Measurements from ENCODE around the gene P2RY2. TPM values are rescaled to one million over a fixed set of nuclear protein-coding genes. Genes with fewer than 3 reads are reported as not detected.

Gene P2RY2
- total and polyA plus RNA-seq, 12 donors: 7.1 to 37.5 (median 11.1) TPM

DNA sequence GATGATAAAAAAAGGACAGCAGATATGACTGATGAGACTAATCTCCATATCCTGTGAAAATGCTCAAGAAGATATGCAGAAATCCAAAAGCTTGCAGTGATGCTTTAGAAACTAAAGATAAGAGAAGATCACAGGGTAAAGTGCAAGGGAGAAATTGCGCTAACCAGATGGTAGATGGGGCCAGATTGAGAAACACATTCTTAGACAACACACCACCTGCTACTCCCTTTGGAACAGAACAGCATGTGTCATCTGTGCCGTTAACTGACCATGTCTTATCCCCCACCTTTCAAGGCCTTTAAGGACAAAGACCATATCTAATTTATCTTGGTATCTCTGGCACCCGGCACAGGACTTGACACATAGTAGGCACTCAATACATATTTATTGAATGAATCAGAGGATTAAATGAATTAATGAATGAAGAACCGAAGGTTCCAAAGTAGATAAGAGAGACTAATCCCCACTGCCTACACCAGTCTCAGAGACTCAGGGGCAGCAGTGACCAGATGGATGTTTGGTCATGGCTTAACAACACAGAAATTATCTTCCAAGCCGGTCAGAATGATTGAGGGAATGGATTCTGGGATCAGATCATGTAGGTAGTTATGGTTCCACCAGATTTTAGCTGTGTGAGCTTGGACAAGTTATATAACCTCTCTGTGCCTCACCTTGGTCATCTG lies 12.3 kb upstream of the P2RY2 start:
- Histone ChIP-seq H3K4me3 (no peak overlapping the region), H3K36me3 (no peaks in the 10 kb centered on the region), H3K27ac (no peak overlapping the region), H3K9me3 (no peaks in the 10 kb centered on the region), H3K4me1 (peaks cover 0 to 42% (median 0%) of the 10 kb centered on the region in 9 donors), H3K27me3 (no peaks in the 10 kb centered on the region)
- intact Hi-C loops (cut with DNase I): no loop called here
- DNase-seq (no peak), ATAC-seq (no peak)
- 85 to 90% methylated on average over 5 of the region's 5 CpGs for WGBS, 2 donors
- TF ChIP-seq, protein P1, sequence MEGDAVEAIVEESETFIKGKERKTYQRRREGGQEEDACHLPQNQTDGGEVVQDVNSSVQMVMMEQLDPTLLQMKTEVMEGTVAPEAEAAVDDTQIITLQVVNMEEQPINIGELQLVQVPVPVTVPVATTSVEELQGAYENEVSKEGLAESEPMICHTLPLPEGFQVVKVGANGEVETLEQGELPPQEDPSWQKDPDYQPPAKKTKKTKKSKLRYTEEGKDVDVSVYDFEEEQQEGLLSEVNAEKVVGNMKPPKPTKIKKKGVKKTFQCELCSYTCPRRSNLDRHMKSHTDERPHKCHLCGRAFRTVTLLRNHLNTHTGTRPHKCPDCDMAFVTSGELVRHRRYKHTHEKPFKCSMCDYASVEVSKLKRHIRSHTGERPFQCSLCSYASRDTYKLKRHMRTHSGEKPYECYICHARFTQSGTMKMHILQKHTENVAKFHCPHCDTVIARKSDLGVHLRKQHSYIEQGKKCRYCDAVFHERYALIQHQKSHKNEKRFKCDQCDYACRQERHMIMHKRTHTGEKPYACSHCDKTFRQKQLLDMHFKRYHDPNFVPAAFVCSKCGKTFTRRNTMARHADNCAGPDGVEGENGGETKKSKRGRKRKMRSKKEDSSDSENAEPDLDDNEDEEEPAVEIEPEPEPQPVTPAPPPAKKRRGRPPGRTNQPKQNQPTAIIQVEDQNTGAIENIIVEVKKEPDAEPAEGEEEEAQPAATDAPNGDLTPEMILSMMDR (IDR thresholded peaks at IDR 0.05): no peak

GRCh38 chr11:73206801-73207200 lies 11.3 kb upstream of the P2RY2 start:
- H3K27ac ChIP-seq: no peak overlapping the region
- intact Hi-C loops (cut with DNase I): no loop called here
- H3K27me3 ChIP-seq: no peaks in the 10 kb centered on the region
- H3K9me3 ChIP-seq: no peaks in the 10 kb centered on the region
- H3K4me3 ChIP-seq: no peak overlapping the region
- TF ChIP-seq, protein P1 (IDR thresholded peaks at IDR 0.05): no peak
- H3K36me3 ChIP-seq: no peaks in the 10 kb centered on the region
- 74 to 76% methylated on average over 2 of the region's 2 CpGs for WGBS, 2 donors
- no peak for ATAC-seq
- H3K4me1 ChIP-seq: peaks cover 0 to 32% (median 0%) of the 10 kb centered on the region in 9 donors
- no peak for DNase-seq

- ATAC-seq (no peak), DNase-seq (no peak)
- Histone ChIP-seq H3K4me3 (no peak overlapping the region), H3K4me1 (peaks cover 0 to 23% (median 4%) of the 10 kb centered on the region in 9 donors), H3K9me3 (no peaks in the 10 kb centered on the region), H3K36me3 (no peaks in the 10 kb centered on the region), H3K27ac (no peak overlapping the region), H3K27me3 (no peaks in the 10 kb centered on the region)
- TF ChIP-seq, protein P1 (IDR thresholded peaks at IDR 0.05): no peak
- intact Hi-C loops (cut with DNase I): no loop called here
- WGBS, 2 donors: 95% methylated on average over 2 of the region's 2 CpGs
Measured at GRCh38 chr11:73209892-73210291, 8.2 kb upstream of the P2RY2 start.

- Histone ChIP-seq H3K27ac (no peak overlapping the region), H3K36me3 (no peaks in the 10 kb centered on the region), H3K9me3 (no peaks in the 10 kb centered on the region), H3K4me1 (peaks cover 0 to 20% (median 4%) of the 10 kb centered on the region in 9 donors), H3K27me3 (no peaks in the 10 kb centered on the region), H3K4me3 (no peak overlapping the region)
- ATAC-seq (no peak), DNase-seq (no peak)
- TF ChIP-seq, protein P1 (IDR thresholded peaks at IDR 0.05): no peak
- intact Hi-C loops (cut with DNase I): no loop called here
- WGBS, 2 donors: 83 to 87% methylated on average over 4 of the region's 4 CpGs
Measured at GRCh38 chr11:73210916-73211667, 7.0 kb upstream of the P2RY2 start.
